SK-N-DZ (cell line): ENCODE results near the gene ATF5. TPM values are rescaled to one million over a fixed set of nuclear protein-coding genes. Genes with fewer than 3 reads are reported as not detected.

Experiments used
- DNase-seq: peaks from one replicate; pipeline ENCODE4 v3.0.0-alpha.2; 2015; ENCODE audit warnings: low spot score
- polyA plus RNA-seq, 2 experiments: library from polyadenylated mRNA; depleted of rRNA; stranded (reverse); fragments of >200 nt; gene quantifications; 2 replicates each; pipeline ENCODE4 v1.2.3, GENCODE V29; 2014

ATF5 gene, protein sequence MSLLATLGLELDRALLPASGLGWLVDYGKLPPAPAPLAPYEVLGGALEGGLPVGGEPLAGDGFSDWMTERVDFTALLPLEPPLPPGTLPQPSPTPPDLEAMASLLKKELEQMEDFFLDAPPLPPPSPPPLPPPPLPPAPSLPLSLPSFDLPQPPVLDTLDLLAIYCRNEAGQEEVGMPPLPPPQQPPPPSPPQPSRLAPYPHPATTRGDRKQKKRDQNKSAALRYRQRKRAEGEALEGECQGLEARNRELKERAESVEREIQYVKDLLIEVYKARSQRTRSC
- 1.9 and 3.8 TPM in 2 replicates for polyA plus RNA-seq (2014; cell fraction: cytosol; rRNA removed)
- polyA plus RNA-seq (2014; cell fraction: nucleus; rRNA removed): 1.3 and 3.4 TPM in 2 replicates

DNA sequence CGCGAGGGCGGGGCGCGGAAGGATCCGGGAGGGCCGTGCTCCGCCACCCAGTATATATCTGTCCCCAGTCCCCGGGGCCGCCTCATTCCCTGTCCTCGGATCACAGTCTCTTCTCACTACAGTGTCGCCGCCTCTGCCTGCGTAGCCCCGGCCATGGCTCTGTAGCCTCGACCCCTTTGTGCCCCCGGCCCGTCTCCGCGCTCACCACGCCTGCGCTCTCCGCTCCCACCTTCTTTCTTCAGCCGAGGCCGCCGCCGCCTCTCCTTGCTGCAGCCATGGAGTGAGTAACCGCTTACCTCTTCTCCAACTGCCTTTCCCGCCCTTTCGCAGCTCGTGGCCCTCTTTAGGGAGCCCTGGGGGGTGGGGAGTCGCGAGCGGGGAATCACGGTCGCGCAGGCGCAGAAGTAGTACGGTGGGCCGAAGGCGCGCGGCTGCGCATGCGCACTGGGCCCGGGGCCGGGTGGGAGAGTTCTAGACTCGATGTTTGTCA lies at the start of gene ATF5, which contains the start of gene NUP62:
Gene ATF5, plus strand, starts transcription at position 85 of the 490 bp plus-strand sequence. CDS start 1,646 bp downstream, outside the sequence.
Gene NUP62, minus strand, starts transcription at position 384 of the 490 bp plus-strand sequence. CDS start 19,697 bp downstream, outside the sequence.
- DNase-seq: peak; percentile 89

DNA sequence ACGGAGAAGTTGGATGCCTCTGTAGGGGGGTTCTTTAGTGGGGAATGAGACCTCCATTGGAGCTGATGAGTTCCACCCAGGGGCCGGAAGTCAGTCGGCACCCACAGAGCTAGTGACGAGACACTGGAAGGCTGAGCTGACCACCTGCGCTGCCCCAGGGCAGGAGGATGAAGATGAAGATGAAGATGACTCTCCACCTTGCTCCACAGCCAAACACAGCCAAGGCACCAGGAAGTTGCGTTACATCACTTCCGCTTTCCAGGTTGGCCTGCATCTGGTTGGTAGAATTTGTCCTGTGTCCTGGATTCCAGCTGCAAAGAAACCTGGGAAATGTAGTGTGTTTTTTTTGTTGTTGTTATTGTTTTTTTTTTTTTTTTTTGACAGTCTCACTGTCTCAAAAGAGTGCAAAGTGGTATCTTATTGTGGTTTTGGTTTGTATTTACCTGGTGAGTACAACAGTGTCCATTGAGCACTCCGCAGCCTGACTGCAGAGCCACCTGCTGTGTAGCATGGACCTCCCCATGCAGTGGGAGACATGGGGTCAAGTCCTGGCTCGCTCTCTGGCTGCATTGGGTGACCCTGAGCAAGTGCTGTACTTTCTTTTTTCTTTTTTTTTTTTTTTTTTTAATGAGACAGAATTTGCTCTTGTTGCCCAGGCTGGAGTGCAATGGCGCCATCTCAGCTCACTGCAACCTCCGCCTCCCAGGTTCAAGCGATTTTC lies 49.6 kb upstream of the ATF5 start:
- DNase-seq: no peak

DNA sequence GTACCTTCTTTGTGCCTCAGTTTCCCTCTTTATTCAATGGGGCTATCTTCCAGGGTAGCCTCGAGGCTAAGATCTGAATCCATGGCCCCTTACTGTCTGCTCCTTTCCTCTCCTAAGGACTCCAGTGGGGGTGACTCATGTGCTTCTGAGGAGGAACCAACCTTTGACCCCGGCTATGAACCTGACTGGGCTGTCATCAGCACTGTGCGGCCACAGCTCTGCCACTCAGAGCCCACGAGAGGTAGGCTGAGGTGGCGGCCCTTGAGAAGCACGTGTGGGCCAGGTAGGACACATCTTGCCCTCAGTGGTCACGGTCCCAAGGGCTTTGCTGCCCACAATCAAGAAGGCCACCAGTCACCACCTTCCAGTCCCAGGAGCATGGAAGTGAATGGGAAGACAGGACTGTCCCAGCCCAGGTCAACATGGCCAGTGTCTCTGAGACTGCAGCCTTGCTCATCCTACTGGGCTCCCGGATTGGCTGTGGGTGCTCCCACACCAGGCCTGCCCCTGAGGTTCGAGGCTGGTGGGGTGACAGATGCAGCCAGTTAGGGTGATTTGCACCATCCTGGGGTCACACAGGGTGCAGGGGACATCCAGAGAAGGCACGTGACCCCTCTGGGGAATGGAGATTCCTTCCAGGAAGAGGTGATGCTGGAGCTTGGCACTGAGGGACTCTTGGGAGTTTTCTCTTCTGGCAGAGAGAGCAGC lies 48.7 kb upstream of the ATF5 start:
- no peak for DNase-seq

DNA sequence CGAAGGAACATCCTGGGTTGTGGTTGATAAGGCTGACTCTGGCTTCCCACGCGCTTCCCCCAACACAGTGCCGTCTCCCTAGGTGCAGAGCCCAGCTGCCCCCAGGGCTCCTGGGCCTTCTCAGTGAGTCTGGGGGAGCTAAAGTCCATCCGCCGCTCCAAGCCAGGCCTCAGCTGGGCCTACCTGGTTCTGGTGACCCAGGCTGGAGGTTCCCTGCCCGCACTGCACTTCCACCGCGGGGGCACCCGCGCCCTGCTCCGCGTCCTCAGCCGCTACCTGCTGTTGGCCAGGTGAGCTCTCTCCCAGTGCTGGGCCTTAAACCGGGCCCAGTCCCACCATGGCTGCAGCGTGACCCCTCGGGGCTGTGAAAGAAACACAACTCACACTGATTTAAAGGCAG lies 47.8 kb upstream of the ATF5 start:
- DNase-seq: no peak

DNA sequence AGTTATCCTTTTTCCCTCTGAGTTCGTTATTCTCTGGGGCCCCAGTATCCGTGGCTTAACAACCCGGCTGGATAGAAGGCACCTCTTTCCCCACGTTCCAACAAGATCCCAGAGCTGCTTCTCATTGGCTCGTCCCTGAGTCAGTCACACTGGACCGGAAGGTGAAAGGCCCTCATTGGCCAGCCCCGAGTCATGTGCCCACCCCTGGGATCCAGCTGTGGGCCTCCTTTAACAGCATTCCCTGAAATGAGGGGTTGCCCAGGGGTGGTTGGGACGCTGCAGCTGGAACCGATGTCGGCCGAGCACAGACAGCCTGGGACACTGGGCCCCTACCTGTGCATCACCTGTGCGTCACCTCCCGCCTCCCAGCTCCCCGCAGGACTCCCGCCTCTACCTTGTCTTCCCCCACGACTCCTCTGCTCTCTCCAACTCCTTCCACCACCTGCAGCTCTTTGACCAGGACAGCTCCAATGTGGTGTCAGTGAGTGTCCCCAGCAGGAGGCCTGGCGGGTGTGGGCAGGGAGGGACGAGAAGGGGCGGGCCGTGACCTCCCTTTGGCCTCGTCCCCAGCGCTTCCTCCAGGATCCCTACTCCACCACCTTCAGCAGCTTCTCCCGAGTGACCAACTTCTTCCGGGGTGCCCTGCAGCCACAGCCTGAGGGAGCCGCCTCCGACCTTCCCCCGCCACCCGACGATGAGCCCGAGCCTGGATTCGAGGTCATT lies 47.2 kb upstream of the ATF5 start:
- DNase-seq: no peak

DNA sequence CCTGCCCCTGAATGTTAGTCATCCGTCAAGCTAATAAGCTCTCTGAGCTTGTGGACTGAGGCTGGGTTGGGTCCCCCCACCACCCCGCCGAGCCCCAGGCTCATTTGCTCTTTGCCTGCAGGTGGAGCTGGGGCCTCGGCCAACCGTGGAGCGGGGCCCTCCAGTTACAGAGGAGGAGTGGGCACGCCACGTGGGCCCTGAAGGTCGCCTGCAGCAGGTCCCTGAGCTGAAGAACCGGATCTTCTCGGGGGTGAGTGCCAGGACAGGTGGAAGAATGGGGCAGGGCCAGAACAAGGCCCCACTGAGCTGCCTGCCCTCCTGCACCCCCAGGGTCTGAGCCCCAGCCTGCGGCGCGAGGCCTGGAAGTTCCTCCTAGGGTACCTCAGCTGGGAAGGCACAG lies 46.4 kb upstream of the ATF5 start:
- DNase-seq: no peak

DNA sequence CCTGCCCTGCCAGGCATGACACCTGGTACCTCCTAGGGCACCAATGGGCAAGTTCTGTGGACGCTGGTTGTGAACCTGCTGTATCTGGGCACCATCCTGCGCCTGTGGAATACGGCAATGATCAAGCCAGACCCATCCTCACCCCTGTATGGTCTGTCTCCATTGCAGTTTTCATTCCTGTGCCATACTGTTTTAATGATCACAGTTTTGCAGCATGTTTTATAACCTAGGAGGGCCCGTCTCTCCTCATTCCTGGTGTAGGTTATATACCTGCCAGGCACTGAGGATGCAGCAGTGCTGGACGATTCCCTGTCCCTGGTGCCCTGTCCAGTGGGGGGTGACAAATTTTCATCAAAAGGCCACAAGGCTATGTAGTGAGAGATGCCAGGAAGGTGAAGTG lies 45.9 kb upstream of the ATF5 start:
- DNase-seq: no peak

DNA sequence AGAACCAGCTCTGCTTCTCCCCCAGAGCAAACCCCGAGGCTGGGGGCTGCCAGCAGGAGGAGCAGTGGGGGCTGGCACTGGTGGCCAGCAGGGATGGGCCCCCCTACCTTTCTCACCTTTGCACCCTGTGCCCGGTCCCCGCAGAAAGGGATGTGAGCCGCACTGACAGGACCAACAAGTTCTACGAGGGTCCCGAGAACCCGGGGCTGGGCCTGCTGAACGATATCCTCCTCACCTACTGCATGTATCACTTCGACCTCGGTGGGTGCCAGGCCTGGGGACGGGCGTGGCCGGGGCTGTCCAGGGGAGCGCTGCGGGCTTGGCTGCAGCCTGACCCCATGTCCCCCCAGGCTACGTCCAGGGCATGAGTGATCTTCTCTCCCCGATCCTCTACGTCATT lies 44.9 kb upstream of the ATF5 start:
- DNase-seq: no peak

DNA sequence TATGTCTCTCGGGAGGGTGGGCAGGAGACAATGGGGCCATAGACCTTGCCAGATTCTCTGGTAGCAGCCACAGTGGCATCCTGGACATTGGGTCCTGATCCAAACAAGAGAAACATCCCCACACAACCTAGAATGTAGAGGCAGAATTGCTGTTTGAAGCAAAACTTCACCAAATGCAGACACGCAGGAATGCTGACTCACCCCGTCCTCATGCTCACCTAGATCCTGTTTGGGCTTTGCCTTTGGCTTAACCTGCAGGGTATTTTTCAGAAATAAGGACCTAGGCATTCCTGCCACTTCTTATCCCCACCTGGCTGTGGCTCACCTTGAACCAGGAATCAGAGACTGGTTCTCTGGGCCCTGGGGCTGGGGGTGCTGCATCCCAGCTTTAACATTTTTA lies 44.2 kb upstream of the ATF5 start:
- DNase-seq: no peak

- DNase-seq: no peak
Observed at GRCh38 chr19:49887037-49887664, 41.9 kb upstream of the ATF5 start.

GRCh38 chr19:49887665-49888509 lies 41.1 kb upstream of the ATF5 start:
- DNase-seq: no peak

DNA sequence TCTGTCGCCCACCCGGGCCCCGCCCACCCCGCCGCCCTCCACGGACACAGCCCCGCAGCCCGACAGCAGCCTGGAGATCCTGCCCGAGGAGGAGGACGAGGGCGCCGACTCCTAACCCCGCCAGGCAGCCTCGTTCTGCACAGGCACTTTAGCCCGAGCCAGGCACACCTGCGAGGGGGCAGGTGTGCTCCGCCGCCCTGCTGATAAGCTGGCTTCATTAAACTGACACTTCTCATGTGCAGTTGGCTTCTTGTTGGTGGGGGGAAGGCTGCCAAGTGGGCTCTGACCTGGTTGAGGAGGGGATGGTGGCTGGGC lies 40.5 kb upstream of the ATF5 start:
- DNase-seq: no peak

DNA sequence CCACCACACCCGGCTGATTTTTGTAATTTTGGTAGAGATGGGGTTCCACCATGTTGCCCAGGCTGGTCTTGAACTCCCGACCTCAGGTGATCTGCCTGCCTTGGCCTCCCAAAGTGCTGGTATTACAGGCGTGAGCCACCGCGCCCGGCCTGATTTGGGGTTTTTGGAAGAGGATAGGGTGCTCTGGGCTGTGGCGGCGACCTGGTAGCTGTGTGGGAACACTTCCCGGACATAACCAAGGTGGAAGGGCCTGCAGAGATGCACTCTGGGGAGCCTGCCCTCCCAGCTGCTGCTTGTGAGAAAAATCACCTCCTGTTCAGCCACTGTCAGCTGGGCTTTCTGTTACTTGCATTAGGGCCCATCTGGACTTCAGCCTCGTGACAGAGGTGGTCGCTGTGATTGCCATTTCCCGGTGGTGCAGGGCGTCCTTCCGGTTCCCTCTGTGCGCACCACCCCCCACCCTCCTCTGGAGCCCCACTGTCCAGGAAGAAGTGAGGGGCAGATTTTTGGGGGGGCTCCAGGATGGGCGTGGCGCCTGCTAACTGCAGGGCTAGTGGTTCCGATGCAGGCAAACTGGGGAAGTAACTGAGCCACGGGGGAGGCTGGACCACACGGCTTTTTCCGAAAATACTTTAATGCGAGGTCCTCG lies 39.8 kb upstream of the ATF5 start:
- DNase-seq: no peak

DNA sequence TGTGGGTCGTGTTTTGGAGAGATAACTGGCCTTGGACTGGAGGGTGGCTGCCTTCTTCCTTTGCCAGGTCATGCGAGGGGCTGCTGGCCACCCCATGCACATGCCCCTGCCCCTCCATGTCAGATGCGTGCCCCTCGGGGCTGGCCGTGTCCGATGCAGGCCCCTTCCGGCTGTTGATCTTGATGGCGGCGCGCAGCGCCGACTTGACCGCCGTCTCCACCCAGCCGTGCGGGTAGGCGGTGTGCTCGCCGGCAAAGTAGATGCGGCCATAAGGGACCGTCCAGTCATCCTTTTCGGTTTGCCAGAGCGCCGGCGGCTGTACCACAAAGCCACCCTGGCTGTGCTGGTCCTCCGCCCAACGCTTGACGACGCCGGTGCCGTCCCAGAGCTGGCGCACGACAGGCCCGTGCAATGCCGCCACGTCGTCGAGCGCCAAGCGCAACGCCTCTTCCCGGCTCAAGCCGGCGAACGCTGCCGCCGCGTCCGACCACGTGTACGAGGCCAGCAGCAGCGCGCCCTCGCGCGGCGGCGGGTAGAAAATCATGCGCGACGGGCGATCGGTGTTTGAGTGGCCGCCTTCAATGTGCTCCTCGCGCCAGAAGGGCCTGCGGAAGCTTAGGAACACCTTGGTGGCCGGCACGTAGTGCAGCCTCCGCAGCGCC lies 39.2 kb upstream of the ATF5 start:
- no peak for DNase-seq

- no peak for DNase-seq
Observed at GRCh38 chr19:49890349-49891311, 38.4 kb upstream of the ATF5 start.

DNA sequence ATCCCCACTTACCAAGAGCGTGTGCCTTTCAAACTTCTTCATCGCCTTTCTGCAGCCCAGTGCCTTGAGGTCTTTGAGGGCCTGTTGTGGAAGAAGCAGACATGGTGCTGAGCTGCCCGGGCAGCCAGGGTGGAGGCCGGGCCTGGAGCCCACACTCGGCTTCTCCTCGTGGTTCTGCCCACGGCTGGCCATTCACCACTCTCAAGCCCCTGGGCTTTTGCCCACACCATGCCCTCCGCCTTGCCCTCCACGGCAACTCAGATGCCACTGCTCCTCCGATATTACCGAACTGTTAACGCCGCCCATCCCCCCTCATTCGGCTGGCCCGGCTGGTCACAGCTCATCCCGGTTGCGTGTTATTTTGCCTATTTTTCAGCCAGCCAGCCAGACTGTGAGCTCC lies 37.6 kb upstream of the ATF5 start:
- DNase-seq: no peak

GRCh38 chr19:49892716-49893115 lies 36.3 kb upstream of the ATF5 start:
- no peak for DNase-seq
